Caco-2 (cell line): ENCODE measurements around the gene OR5H1. TPM values are rescaled to one million over a fixed set of nuclear protein-coding genes. Genes with fewer than 3 reads are reported as not detected.

Experiments used
- Bru-seq: library from RNA; stranded (reverse); fragments of 400-500 nt; gene quantifications from one replicate; lab custom pipeline; 2021; lab: Mats Ljungman, UMichigan
- BruChase-seq, 2 experiments: library from RNA; stranded (reverse); fragments of 400-500 nt; gene quantifications; one replicate each; lab custom pipeline; 2021; lab: Mats Ljungman, UMichigan
- BruUV-seq: library from RNA; stranded (reverse); fragments of 400-500 nt; replicated peaks from 2 replicates; lab custom pipeline; 2021; lab: Mats Ljungman, UMichigan
- CTCF ChIA-PET: fragments of 300-600 bp; sonication (Branson Sonifier 250); formaldehyde crosslinking; loops from one replicate; lab custom pipeline; 2022; ENCODE audit warnings: antibody characterized with exemption; lab: Charles Lee
- POLR2A ChIA-PET: fragments of 300-600 bp; sonication (Branson Sonifier 250); formaldehyde crosslinking; loops from one replicate; lab custom pipeline; 2022; ENCODE audit warnings: antibody characterized with exemption; lab: Charles Lee
- DNase-seq, 2 experiments: peaks; one replicate each; pipeline versions ENCODE4 v3.0.0 to v3.0.0-alpha.2; 2020 to 2022
- H3K27me3 ChIP-seq: replicated peaks from 2 replicates; pipeline ENCODE4 v1.6.0; 2011; ENCODE audit warnings: low read length; ENCODE audit not compliant: control insufficient read depth, insufficient read depth
- H3K36me3 ChIP-seq: 2 replicates; pipeline ENCODE4 v1.5.1; 2011; ENCODE audit warnings: low read length; ENCODE audit not compliant: control insufficient read depth, insufficient read depth
- H3K4me1 ChIP-seq: fragments of 250-450 bp; sonication (Bioruptor Pico); 2 replicates; pipeline ENCODE4 v1.5.1; 2020; ENCODE audit warnings: mild to moderate bottlenecking
- H3K4me3 ChIP-seq: 2 replicates; pipeline ENCODE4 v1.5.1; 2011; ENCODE audit warnings: low read depth, mild to moderate bottlenecking, control low read depth, low read length
- H3K9me3 ChIP-seq: fragments of 250-450 bp; sonication (Bioruptor Pico); 2 replicates; pipeline ENCODE4 v1.5.1; 2020; ENCODE audit warnings: mild to moderate bottlenecking, moderate library complexity
- H3K27ac Mint-ChIP-seq: one replicate; pipeline ENCODE4 v1.8.0; 2022; ENCODE audit warnings: mixed read lengths; ENCODE audit not compliant: unreplicated experiment
- H3K27me3 Mint-ChIP-seq: one replicate; pipeline ENCODE4 v1.8.0; 2022; ENCODE audit warnings: mixed read lengths; ENCODE audit not compliant: insufficient read depth, unreplicated experiment
- H3K36me3 Mint-ChIP-seq: one replicate; pipeline ENCODE4 v1.8.0; 2022; ENCODE audit warnings: mild to moderate bottlenecking, mixed read lengths; ENCODE audit not compliant: insufficient read depth, unreplicated experiment
- H3K4me1 Mint-ChIP-seq: one replicate; pipeline ENCODE4 v1.8.0; 2022; ENCODE audit warnings: low read depth, mixed read lengths; ENCODE audit not compliant: unreplicated experiment
- H3K4me3 Mint-ChIP-seq: one replicate; pipeline ENCODE4 v1.8.0; 2022; ENCODE audit warnings: mild to moderate bottlenecking, moderate library complexity, mixed read lengths; ENCODE audit not compliant: unreplicated experiment
- H3K9me3 Mint-ChIP-seq: one replicate; pipeline ENCODE4 v1.8.0; 2022; ENCODE audit warnings: mixed read lengths; ENCODE audit not compliant: unreplicated experiment
- intact Hi-C: fragments of 100-400 bp; cut with micrococcal nuclease; formaldehyde crosslinking; loops from one replicate; pipeline ENCODE4 v1.10.0; 2022; ENCODE audit not compliant: unreplicated experiment
- long read RNA-seq: library from polyadenylated mRNA; stranded (forward); transcript quantifications from one replicate; pipeline ENCODE4 v2.0.0, GENCODE V29; 2022
- total RNA-seq: library from RNA; stranded (reverse); gene quantifications from 2 replicates; pipeline ENCODE4 v1.2.3, GENCODE V29; 2022
- TF ChIP-seq, protein P1 (sequence below), 2 experiments: fragments of 200-600 bp in 1 of 2; IDR thresholded peaks; 1 replicate in 1 of 2; 2 replicates in 1 of 2; pipeline versions ENCODE4 v1.5.1 to v1.8.0; 2011 to 2022; ENCODE audit warnings: antibody characterized with exemption in 1 of 2, control low read depth in 1 of 2, inconsistent platforms in 1 of 2, low read depth in 1 of 2, low read length in 1 of 2, mild to moderate bottlenecking in 1 of 2, moderate library complexity in 1 of 2; ENCODE audit not compliant: insufficient read depth in 1 of 2, severe bottlenecking in 1 of 2, unreplicated experiment in 1 of 2

Gene OR5H1
- total RNA-seq (not detected in 2 replicates), Bru-seq, nascent RNA (not detected), BruChase-seq, experiment 1, labeled RNA remaining after a 2-hour chase (not detected), BruChase-seq, experiment 2, labeled RNA remaining after a 6-hour chase (not detected)
- long read RNA-seq = 0 reads

DNA sequence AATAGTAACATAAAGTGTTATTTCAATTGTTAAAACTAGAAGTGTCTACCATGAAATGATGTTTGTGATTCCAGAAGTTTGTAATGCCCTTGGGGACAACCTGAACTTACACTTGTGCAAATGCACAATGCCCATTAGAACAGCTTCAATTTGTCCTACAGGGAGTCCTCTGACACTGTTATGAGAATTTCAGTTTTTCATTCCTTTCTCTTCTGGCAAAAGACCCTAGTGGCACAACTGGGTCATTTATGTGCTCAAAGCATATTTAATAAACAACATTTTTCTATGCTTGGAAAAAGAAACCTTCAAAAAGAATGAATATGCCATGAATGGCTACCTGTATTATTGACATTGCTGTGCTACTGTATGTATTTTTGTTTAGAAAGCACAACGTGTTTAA lies at the start of gene OR5H1:
TSS of gene OR5H1 (plus strand) at position 301 of the 400 bp plus-strand sequence. CDS start 1,977 bp downstream, outside the sequence.
- POLR2A ChIA-PET = no interaction called here
- H3K27me3 ChIP-seq = no peaks in the 10 kb centered on the region
- Mint-ChIP-seq H3K36me3 (no peaks in the 10 kb centered on the region), H3K9me3 (peaks cover 9% of the 10 kb centered on the region), H3K4me3 (no peak within 1 kb of the TSS), H3K27ac (no peak within 1 kb of the TSS), H3K4me1 (no peaks in the 10 kb centered on the region), H3K27me3 (no peaks in the 10 kb centered on the region)
- no peaks in the 10 kb centered on the region for H3K36me3 ChIP-seq
- H3K4me3 ChIP-seq = no peak within 1 kb of the TSS
- intact Hi-C loops = no loop called here
- no TSS peak for BruUV-seq
- TF ChIP-seq, protein P1, sequence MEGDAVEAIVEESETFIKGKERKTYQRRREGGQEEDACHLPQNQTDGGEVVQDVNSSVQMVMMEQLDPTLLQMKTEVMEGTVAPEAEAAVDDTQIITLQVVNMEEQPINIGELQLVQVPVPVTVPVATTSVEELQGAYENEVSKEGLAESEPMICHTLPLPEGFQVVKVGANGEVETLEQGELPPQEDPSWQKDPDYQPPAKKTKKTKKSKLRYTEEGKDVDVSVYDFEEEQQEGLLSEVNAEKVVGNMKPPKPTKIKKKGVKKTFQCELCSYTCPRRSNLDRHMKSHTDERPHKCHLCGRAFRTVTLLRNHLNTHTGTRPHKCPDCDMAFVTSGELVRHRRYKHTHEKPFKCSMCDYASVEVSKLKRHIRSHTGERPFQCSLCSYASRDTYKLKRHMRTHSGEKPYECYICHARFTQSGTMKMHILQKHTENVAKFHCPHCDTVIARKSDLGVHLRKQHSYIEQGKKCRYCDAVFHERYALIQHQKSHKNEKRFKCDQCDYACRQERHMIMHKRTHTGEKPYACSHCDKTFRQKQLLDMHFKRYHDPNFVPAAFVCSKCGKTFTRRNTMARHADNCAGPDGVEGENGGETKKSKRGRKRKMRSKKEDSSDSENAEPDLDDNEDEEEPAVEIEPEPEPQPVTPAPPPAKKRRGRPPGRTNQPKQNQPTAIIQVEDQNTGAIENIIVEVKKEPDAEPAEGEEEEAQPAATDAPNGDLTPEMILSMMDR (IDR thresholded peaks at IDR 0.05; ENCODE audit: insufficient read depth in 1 of 2, low read depth in 1 of 2, low read length in 1 of 2, severe bottlenecking in 1 of 2, unreplicated experiment in 1 of 2) = no peak
- CTCF ChIA-PET = no interaction called here
- H3K9me3 ChIP-seq = peaks cover 5% of the 10 kb centered on the region; the same call in 1 of the 2 replicates
- H3K4me1 ChIP-seq = peaks cover 13% of the 10 kb centered on the region
- no peak for DNase-seq

DNA sequence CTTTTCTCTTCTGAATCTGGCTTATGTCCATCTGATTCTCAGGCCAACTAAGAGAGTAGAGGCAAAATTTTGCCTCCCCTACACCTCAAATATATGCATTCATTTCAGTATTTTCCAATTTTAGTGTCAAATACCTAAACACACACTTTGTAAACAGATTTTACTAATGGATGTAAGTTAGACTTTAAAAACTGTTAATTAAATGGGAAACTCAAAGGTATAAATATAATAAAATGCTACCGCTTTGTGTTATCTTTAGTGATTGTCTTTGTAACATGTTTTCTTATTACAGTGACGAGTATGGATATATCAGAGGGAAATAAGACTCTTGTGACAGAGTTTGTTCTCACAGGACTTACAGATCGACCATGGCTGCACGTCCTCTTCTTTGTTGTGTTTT lies 43.6 kb upstream of the OR5H1 start, which contains the start of gene OR5AC2:
TSS of gene OR5AC2 (plus strand) at position 301 of the 400 bp plus-strand sequence. CDS start at position 301, 0 bp downstream.
- TF ChIP-seq, protein P1 (IDR thresholded peaks at IDR 0.05; ENCODE audit: insufficient read depth in 1 of 2, low read depth in 1 of 2, low read length in 1 of 2, severe bottlenecking in 1 of 2, unreplicated experiment in 1 of 2) = no peak
- H3K36me3 ChIP-seq = no peaks in the 10 kb centered on the region
- H3K9me3 ChIP-seq = no peaks in the 10 kb centered on the region
- no peaks in the 10 kb centered on the region for H3K27me3 ChIP-seq
- no peaks in the 10 kb centered on the region for H3K4me1 ChIP-seq
- Mint-ChIP-seq H3K4me1 (no peaks in the 10 kb centered on the region), H3K9me3 (no peaks in the 10 kb centered on the region), H3K36me3 (no peaks in the 10 kb centered on the region), H3K4me3 (no peak within 1 kb of the TSS), H3K27me3 (no peaks in the 10 kb centered on the region), H3K27ac (no peak within 1 kb of the TSS)
- no peak within 1 kb of the TSS for H3K4me3 ChIP-seq
- no peak for DNase-seq
- intact Hi-C loops = no loop called here
- ChIA-PET POLR2A (no interaction called here), CTCF (no interaction called here)
- BruUV-seq = no TSS peak

- TF ChIP-seq, protein P1 (IDR thresholded peaks at IDR 0.05; ENCODE audit: insufficient read depth in 1 of 2, low read depth in 1 of 2, low read length in 1 of 2, severe bottlenecking in 1 of 2, unreplicated experiment in 1 of 2) = no peak
- Mint-ChIP-seq H3K9me3 (peaks cover 14% of the 10 kb centered on the region), H3K27me3 (peaks cover 3% of the 10 kb centered on the region), H3K4me3 (no peak overlapping the region), H3K36me3 (no peaks in the 10 kb centered on the region), H3K4me1 (no peaks in the 10 kb centered on the region), H3K27ac (no peak overlapping the region)
- BruUV-seq = no TSS peak
- DNase-seq = no peak
- Histone ChIP-seq H3K9me3 (no peaks in the 10 kb centered on the region; the same call in none of the 2 replicates), H3K4me1 (no peaks in the 10 kb centered on the region), H3K27me3 (no peaks in the 10 kb centered on the region), H3K4me3 (no peak overlapping the region), H3K36me3 (no peaks in the 10 kb centered on the region)
- ChIA-PET CTCF (no interaction called here), POLR2A (no interaction called here)
- intact Hi-C loops = no loop called here
Observed at GRCh38 chr3:98095882-98096281, 34.6 kb upstream of the OR5H1 start.
